Activated T-helper 1 cell treated with anti-CD3 and anti-CD28 coated beads, Interleukin-12 subunit alpha, Interleukin-12 subunit beta, Interleukin-2, Interleukin-4 antibody, amounts not matched to agents 30 ng/mL and 10 ng/mL and 1 ng/mL, durations not matched to agents 14 hours and 24 hours and 36 hours (primary cell): ENCODE data around the gene DCDC2. TPM values are rescaled to one million over a fixed set of nuclear protein-coding genes. Genes with fewer than 3 reads are reported as not detected.
"Not testable (repeated sequence)": the region's sequence is repeated elsewhere in the genome, so short reads cannot be mapped to it uniquely, and the experiment has no call there.

Source experiments
- DNase-seq: peaks from one replicate; pipeline ENCODE4 v3.0.0; 2021; ENCODE audit warnings: low spot score
- H3K27ac Mint-ChIP-seq: one replicate; pipeline ENCODE4 v1.8.0; 2021; ENCODE audit warnings: mild to moderate bottlenecking, mixed read lengths
- H3K27me3 Mint-ChIP-seq: one replicate; pipeline ENCODE4 v1.8.0; 2022; ENCODE audit warnings: mild to moderate bottlenecking, moderate library complexity, mixed read lengths; ENCODE audit not compliant: insufficient read depth
- H3K36me3 Mint-ChIP-seq: one replicate; pipeline ENCODE4 v1.8.0; 2021; ENCODE audit warnings: low read depth, mixed read lengths
- H3K4me1 Mint-ChIP-seq: one replicate; pipeline ENCODE4 v1.8.0; 2021; ENCODE audit warnings: low read depth, mixed read lengths
- H3K4me3 Mint-ChIP-seq: one replicate; pipeline ENCODE4 v1.8.0; 2021; ENCODE audit warnings: mild to moderate bottlenecking, moderate library complexity, mixed read lengths
- H3K9me3 Mint-ChIP-seq: one replicate; pipeline ENCODE4 v1.8.0; 2021; ENCODE audit warnings: mixed read lengths
- intact Hi-C: fragments of 100-400 bp; cut with micrococcal nuclease; formaldehyde crosslinking; loops from one replicate; pipeline ENCODE4 v1.15.1; 2024
- total RNA-seq: library from RNA; stranded (reverse); gene quantifications from 2 replicates; pipeline ENCODE4 v1.2.3, GENCODE V29; 2022

The DCDC2 gene
- total RNA-seq, 1 donor from 2014 or later = not detected

DNA sequence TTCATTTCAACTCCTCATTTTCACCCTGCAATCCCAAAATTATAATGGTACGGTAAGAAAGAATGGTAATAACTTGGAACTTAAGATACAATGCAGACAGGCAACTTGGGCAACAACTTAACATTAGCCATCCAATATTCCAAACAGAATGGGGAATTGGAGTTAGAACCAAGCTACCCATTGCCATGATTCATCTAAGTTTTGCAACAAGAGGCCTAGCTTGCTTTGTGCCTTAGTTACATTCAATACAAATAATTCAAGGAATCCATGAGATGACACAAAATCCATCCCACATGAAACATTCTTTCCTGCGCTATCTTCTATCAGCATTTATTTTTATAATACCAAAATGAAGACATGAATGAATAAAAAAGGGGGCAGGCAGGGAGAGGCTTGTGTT, 28.4 kb downstream of the DCDC2 start:
- Mint-ChIP-seq H3K36me3 (no peaks in the 10 kb centered on the region), H3K4me3 (no peak overlapping the region), H3K4me1 (no peaks in the 10 kb centered on the region), H3K27me3 (peaks cover 2% of the 10 kb centered on the region), H3K9me3 (no peaks in the 10 kb centered on the region), H3K27ac (no peak overlapping the region)
- DNase-seq = no peak
- intact Hi-C loops = no loop called here

DNA sequence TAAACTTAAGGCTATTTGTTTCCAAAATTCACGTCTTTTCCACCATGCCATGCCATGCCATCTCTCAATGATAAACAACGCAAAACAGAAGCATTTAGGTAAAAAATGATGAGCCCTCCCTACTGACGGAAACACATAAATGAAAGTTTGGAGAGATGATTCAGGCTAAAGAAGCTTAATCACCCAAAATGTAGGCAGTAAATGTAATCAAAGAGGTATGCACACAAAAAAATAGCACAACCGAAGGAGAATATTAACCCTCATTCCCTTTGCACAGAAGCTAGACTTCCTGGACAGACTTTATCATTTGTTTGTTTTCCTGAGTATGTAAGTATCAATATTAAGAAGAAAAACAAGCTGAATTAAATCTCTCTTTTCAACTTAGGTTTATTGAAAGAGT, 28.8 kb downstream of the DCDC2 start:
- no peak overlapping the region for H3K4me3 Mint-ChIP-seq
- DNase-seq = no peak
- H3K27ac Mint-ChIP-seq = no peak overlapping the region
- H3K27me3 Mint-ChIP-seq = peaks cover 2% of the 10 kb centered on the region
- H3K9me3 Mint-ChIP-seq = no peaks in the 10 kb centered on the region
- no peaks in the 10 kb centered on the region for H3K36me3 Mint-ChIP-seq
- no peaks in the 10 kb centered on the region for H3K4me1 Mint-ChIP-seq
- intact Hi-C loops = no loop called here

GRCh38 chr6:24327756-24328155, 30.1 kb downstream of the DCDC2 start:
- no peaks in the 10 kb centered on the region for H3K4me1 Mint-ChIP-seq
- no peak overlapping the region for H3K27ac Mint-ChIP-seq
- intact Hi-C loops = no loop called here
- H3K9me3 Mint-ChIP-seq = no peaks in the 10 kb centered on the region
- no peak for DNase-seq
- H3K4me3 Mint-ChIP-seq = no peak overlapping the region
- no peaks in the 10 kb centered on the region for H3K36me3 Mint-ChIP-seq
- H3K27me3 Mint-ChIP-seq = peaks cover 7% of the 10 kb centered on the region

DNA sequence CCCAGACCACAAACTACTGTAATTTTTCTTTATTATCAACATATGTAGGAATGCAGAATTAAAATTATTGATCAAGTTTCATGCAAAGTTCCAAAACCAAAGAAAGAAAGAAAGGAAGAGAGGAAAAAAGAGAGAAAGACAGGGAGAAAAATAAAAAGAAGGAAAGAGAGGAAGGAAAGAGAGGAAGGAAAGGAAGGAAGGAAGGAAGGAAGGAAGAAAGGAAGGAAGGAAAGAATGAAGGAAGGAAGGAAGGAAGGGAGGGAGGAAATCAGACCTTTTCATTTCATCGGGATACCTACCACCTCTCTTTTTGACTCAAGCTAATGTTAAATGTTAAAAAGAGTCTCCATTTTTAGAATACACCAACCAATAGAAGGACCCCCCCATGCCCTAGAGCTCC, 31.9 kb downstream of the DCDC2 start:
- Mint-ChIP-seq H3K27ac (no peak overlapping the region), H3K36me3 (no peaks in the 10 kb centered on the region), H3K4me1 (no peaks in the 10 kb centered on the region), H3K4me3 (no peak overlapping the region), H3K27me3 (peaks cover 9% of the 10 kb centered on the region), H3K9me3 (no peaks in the 10 kb centered on the region)
- DNase-seq = no peak
- intact Hi-C loops = no loop called here

DNA sequence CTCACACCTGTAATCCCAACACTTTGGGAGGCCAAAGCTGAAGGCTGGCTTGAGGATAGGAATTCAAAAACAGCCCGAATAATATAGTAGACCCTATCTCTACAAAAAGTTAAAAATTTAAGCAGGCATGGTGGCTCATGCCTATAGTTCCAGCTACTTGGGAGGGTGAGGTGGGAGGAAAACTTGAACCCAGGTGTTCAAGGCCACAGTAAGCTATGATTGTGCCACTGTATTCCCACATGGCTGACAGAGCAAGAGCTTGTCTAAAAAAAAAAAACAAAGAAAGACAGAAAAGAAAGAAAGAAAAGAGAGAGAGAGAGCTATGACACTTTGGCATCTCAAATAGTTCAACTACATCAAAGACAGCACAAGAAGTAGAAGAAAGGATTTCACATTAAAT, 33.2 kb downstream of the DCDC2 start:
- intact Hi-C loops = no loop called here

DNA sequence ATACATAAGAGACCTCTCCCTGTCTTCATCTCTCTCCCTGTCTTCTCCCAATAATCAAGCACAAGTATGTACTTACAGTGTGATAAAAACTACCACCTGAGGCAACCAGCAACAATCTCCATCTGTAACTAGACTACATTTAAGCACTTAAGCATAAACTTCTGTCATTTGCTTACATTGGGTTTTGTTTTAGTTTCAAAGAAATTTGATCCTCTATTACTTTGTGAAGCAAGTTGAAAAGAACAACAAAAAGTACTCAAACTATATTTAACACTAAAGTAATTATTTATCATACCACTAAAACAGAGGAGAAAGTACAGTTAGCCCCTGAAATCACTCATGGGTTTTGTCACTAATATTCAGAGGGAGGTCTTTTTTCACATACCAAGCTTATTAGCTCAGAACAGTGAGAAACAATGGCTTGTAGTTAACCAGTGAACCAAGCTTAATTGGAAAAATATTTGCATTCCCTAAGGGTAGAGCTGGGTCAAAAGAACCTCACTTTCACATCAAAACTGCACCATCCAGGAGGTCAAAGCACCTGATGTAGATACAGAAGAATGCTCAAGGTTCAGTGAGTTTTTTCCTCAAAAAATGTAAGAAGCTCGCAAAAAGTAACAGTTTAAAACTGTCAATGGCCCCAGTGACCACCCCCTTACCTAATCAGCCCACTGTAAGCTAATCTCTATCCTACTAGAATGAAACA, 34.1 kb downstream of the DCDC2 start:
- H3K4me3 Mint-ChIP-seq = no peak overlapping the region
- no peak for DNase-seq
- H3K36me3 Mint-ChIP-seq = no peaks in the 10 kb centered on the region
- H3K9me3 Mint-ChIP-seq = no peaks in the 10 kb centered on the region
- peaks cover 9% of the 10 kb centered on the region for H3K27me3 Mint-ChIP-seq
- intact Hi-C loops = no loop called here
- H3K4me1 Mint-ChIP-seq = no peaks in the 10 kb centered on the region
- no peak overlapping the region for H3K27ac Mint-ChIP-seq

More for the DNA sequence above, 33.2 kb downstream of the DCDC2 start:
- H3K27me3 Mint-ChIP-seq = peaks cover 9% of the 10 kb centered on the region
- no peak overlapping the region for H3K27ac Mint-ChIP-seq
- H3K9me3 Mint-ChIP-seq = no peaks in the 10 kb centered on the region
- no peak overlapping the region for H3K4me3 Mint-ChIP-seq
- DNase-seq = no peak
- no peaks in the 10 kb centered on the region for H3K36me3 Mint-ChIP-seq
- no peaks in the 10 kb centered on the region for H3K4me1 Mint-ChIP-seq

GRCh38 chr6:24322924-24323323, 34.9 kb downstream of the DCDC2 start:
- no peaks in the 10 kb centered on the region for H3K9me3 Mint-ChIP-seq
- DNase-seq = no peak
- no peak overlapping the region for H3K4me3 Mint-ChIP-seq
- H3K36me3 Mint-ChIP-seq = no peaks in the 10 kb centered on the region
- no peaks in the 10 kb centered on the region for H3K4me1 Mint-ChIP-seq
- peaks cover 11% of the 10 kb centered on the region for H3K27me3 Mint-ChIP-seq
- intact Hi-C loops = no loop called here
- H3K27ac Mint-ChIP-seq = no peak overlapping the region

DNA sequence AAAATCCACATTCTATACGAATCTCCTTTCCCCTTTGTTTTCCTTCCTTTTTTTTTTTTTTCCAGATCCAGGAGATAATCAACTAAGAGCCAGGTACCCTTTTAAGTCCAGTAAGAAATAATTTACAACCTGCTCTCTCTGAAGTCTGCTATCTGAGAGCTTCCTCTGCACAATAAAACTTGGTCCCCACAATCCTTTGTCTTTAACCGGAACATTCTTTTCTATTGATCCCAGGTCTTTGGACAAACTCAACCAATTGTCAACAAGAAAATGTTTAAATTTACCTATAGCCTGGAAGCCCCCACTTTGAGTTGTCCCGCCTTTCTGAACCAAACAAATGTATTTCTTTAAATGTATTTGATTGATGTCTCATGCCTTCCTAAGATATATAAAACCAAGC, 35.4 kb downstream of the DCDC2 start:
- not testable (repeated sequence) for H3K36me3 Mint-ChIP-seq
- peaks cover 11% of the 10 kb centered on the region for H3K27me3 Mint-ChIP-seq

GRCh38 chr6:24321538-24322162, 36.2 kb downstream of the DCDC2 start:
- Mint-ChIP-seq H3K9me3 (no peaks in the 10 kb centered on the region), H3K36me3 (no peaks in the 10 kb centered on the region), H3K4me1 (no peaks in the 10 kb centered on the region), H3K4me3 (no peak overlapping the region), H3K27ac (no peak overlapping the region), H3K27me3 (peaks cover 11% of the 10 kb centered on the region)
- intact Hi-C loops = no loop called here
- no peak for DNase-seq

More for the DNA sequence above, 35.4 kb downstream of the DCDC2 start:
- intact Hi-C loops, H3K4me3 Mint-ChIP-seq, DNase-seq, H3K4me1 Mint-ChIP-seq, H3K27ac Mint-ChIP-seq, H3K9me3 Mint-ChIP-seq: not testable (repeated sequence)

- H3K9me3 Mint-ChIP-seq = peaks cover 7% of the 10 kb centered on the region
- H3K4me3 Mint-ChIP-seq = no peak overlapping the region
- H3K4me1 Mint-ChIP-seq = no peaks in the 10 kb centered on the region
- intact Hi-C loops = no loop called here
- DNase-seq = no peak
- H3K27ac Mint-ChIP-seq = no peak overlapping the region
- H3K36me3 Mint-ChIP-seq = no peaks in the 10 kb centered on the region
- peaks cover 9% of the 10 kb centered on the region for H3K27me3 Mint-ChIP-seq
These were observed 44.4 kb downstream of the DCDC2 start for GRCh38 chr6:24313251-24314141.

GRCh38 chr6:24311775-24312174, 46.1 kb downstream of the DCDC2 start:
- H3K4me1 Mint-ChIP-seq, DNase-seq, H3K4me3 Mint-ChIP-seq, intact Hi-C loops, H3K27ac Mint-ChIP-seq, H3K27me3 Mint-ChIP-seq, H3K36me3 Mint-ChIP-seq, H3K9me3 Mint-ChIP-seq: not testable (repeated sequence)

- peaks cover 8% of the 10 kb centered on the region for H3K27me3 Mint-ChIP-seq
- no peaks in the 10 kb centered on the region for H3K36me3 Mint-ChIP-seq
- H3K9me3 Mint-ChIP-seq = peaks cover 7% of the 10 kb centered on the region
- H3K4me1 Mint-ChIP-seq = no peaks in the 10 kb centered on the region
- intact Hi-C loops = no loop called here
- H3K4me3 Mint-ChIP-seq = no peak overlapping the region
- DNase-seq = no peak
- no peak overlapping the region for H3K27ac Mint-ChIP-seq
These were observed 50.0 kb downstream of the DCDC2 start for GRCh38 chr6:24307881-24308280.

GRCh38 chr6:24306936-24307335, 50.9 kb downstream of the DCDC2 start:
- no peak for DNase-seq
- Mint-ChIP-seq H3K4me1 (no peaks in the 10 kb centered on the region), H3K36me3 (no peaks in the 10 kb centered on the region), H3K9me3 (peaks cover 5% of the 10 kb centered on the region), H3K4me3 (no peak overlapping the region), H3K27ac (no peak overlapping the region), H3K27me3 (peaks cover 8% of the 10 kb centered on the region)
- intact Hi-C loops = no loop called here
